AG04450 (cell line): ENCODE results near the gene FAT2. TPM values are rescaled to one million over a fixed set of nuclear protein-coding genes. Genes with fewer than 3 reads are reported as not detected.
"Not testable (repeated sequence)": the region's sequence is repeated elsewhere in the genome, so short reads cannot be mapped to it uniquely, and the experiment has no call there.

ENCODE experiments used
- CTCF ChIA-PET: fragments of 300-600, 350-600 bp; formaldehyde crosslinking; extraction: SDS; loops from one replicate; lab custom pipeline; 2022; ENCODE audit warnings: antibody characterized with exemption, inconsistent platforms; lab: Charles Lee
- POLR2A ChIA-PET: fragments of 350-600 bp; formaldehyde crosslinking; extraction: SDS; loops from one replicate; lab custom pipeline; 2021; ENCODE audit warnings: antibody characterized with exemption, inconsistent platforms; lab: Yijun Ruan, JAX
- DNase-seq: peaks from one replicate; pipeline ENCODE4 v3.0.0-alpha.2; 2011; ENCODE audit warnings: low read depth, low spot score
- H3K27ac ChIP-seq: one replicate; pipeline ENCODE4 v1.5.1; 2012; ENCODE audit warnings: low read depth, low read length, control low read depth
- H3K27me3 ChIP-seq: one replicate; pipeline ENCODE4 v1.6.0; 2012; ENCODE audit warnings: low read length; ENCODE audit not compliant: control insufficient read depth, insufficient read depth
- H3K4me3 ChIP-seq: 2 replicates; pipeline ENCODE4 v1.5.1; 2011; ENCODE audit warnings: mild to moderate bottlenecking, low read depth, low read length, control low read depth
- H3K9me3 ChIP-seq: 2 replicates; pipeline ENCODE4 v1.5.1; 2012; ENCODE audit warnings: low read length; ENCODE audit not compliant: control insufficient read depth, insufficient read depth
- CTCF ChIP-seq: IDR thresholded peaks from 2 replicates; pipeline ENCODE4 v1.5.1; 2011; ENCODE audit warnings: low read depth, low read length, control low read depth, inconsistent platforms
- polyA plus RNA-seq: library from polyadenylated mRNA; depleted of rRNA; stranded (reverse); fragments of >200 nt; gene quantifications from 2 replicates; pipeline ENCODE4 v1.2.3, GENCODE V29; 2011

The FAT2 gene
- polyA plus RNA-seq, 1 experiment: 0.01 TPM

GRCh38 chr5:151581347-151581746, 9.8 kb downstream of the FAT2 start:
- ChIA-PET POLR2A (no interaction called here), CTCF (no interaction called here)
- no peaks in the 10 kb centered on the region for H3K9me3 ChIP-seq
- H3K4me3 ChIP-seq: no peak overlapping the region
- peaks cover 8% of the 10 kb centered on the region for H3K27me3 ChIP-seq
- no peak for TF ChIP-seq CTCF
- no peak overlapping the region for H3K27ac ChIP-seq
- DNase-seq: no peak

GRCh38 chr5:151580858-151581257, 10.3 kb downstream of the FAT2 start:
- Histone ChIP-seq H3K27me3 (peaks cover 5% of the 10 kb centered on the region), H3K9me3 (no peaks in the 10 kb centered on the region), H3K4me3 (no peak overlapping the region), H3K27ac (no peak overlapping the region)
- no peak for DNase-seq
- POLR2A ChIA-PET: no interaction called here
- TF ChIP-seq CTCF: no peak
- CTCF ChIA-PET: no interaction called here

- Histone ChIP-seq H3K27me3 (peaks cover 5% of the 10 kb centered on the region), H3K9me3 (no peaks in the 10 kb centered on the region), H3K4me3 (no peak overlapping the region), H3K27ac (no peak overlapping the region)
- no peak for TF ChIP-seq CTCF
- ChIA-PET CTCF (no interaction called here), POLR2A (no interaction called here)
- DNase-seq: no peak
Measured at GRCh38 chr5:151580239-151580638, 10.9 kb downstream of the FAT2 start.

- H3K27ac ChIP-seq, DNase-seq, H3K27me3 ChIP-seq, H3K4me3 ChIP-seq, POLR2A ChIA-PET, CTCF ChIA-PET, H3K9me3 ChIP-seq: not testable (repeated sequence)
Measured at GRCh38 chr5:151579146-151579545, 12.0 kb downstream of the FAT2 start.

- no peak overlapping the region for H3K4me3 ChIP-seq
- no peak overlapping the region for H3K27ac ChIP-seq
- CTCF ChIA-PET: no interaction called here
- TF ChIP-seq CTCF: no peak
- H3K9me3 ChIP-seq: no peaks in the 10 kb centered on the region
- POLR2A ChIA-PET: no interaction called here
- peaks cover 8% of the 10 kb centered on the region for H3K27me3 ChIP-seq
- no peak for DNase-seq
Measured at GRCh38 chr5:151578326-151579025, 12.7 kb downstream of the FAT2 start.

GRCh38 chr5:151577566-151577965, 13.6 kb downstream of the FAT2 start:
- H3K27me3 ChIP-seq: peaks cover 12% of the 10 kb centered on the region
- DNase-seq: no peak
- TF ChIP-seq CTCF: no peak
- H3K9me3 ChIP-seq: no peaks in the 10 kb centered on the region
- POLR2A ChIA-PET: no interaction called here
- CTCF ChIA-PET: no interaction called here
- H3K4me3 ChIP-seq: no peak overlapping the region
- no peak overlapping the region for H3K27ac ChIP-seq
